HepG2 (cell line): ENCODE measurements around the gene PPME1. TPM values are rescaled to one million over a fixed set of nuclear protein-coding genes. Genes with fewer than 3 reads are reported as not detected.

Experiments used
- ATAC-seq: fragments of 200-7000 bp; cut with Tn5 transposase; 3 replicates; pipeline ENCODE4 v1.9.1; 2020; ENCODE audit warnings: mild to moderate bottlenecking, moderate library complexity
- BruUV-seq: library from RNA; stranded (reverse); fragments of 400-500 nt; replicated peaks from 2 replicates; lab custom pipeline; 2021; lab: Mats Ljungman, UMichigan
- CTCF ChIA-PET: fragments of 300-600 bp; formaldehyde crosslinking; extraction: SDS; loops from one replicate; lab custom pipeline; 2021; ENCODE audit warnings: low total read pairs, inconsistent platforms, low intra/inter-chr PET ratio; lab: Yijun Ruan, JAX
- POLR2A ChIA-PET: fragments of 350-600 bp; sonication (Branson Sonifier 250); formaldehyde crosslinking; loops from one replicate; lab custom pipeline; 2020; ENCODE audit warnings: antibody characterized with exemption, inconsistent platforms; lab: Yijun Ruan, JAX
- DNase-seq: peaks from one replicate; pipeline ENCODE4 v3.0.0-alpha.2; 2015; ENCODE audit warnings: low spot score
- FAIRE-seq: peaks from 3 replicates; lab custom pipeline; 2011; peaks lifted over from hg19 to GRCh38; lab: Jason Lieb, UNC
- H2AFZ ChIP-seq: one replicate; pipeline ENCODE4 v1.6.1; 2011; ENCODE audit warnings: low read length, inconsistent platforms
- H3K27ac ChIP-seq: fragments of 300-600 bp; 3 replicates; pipeline ENCODE4 v1.8.0; 2011; ENCODE audit warnings: mixed run types, mild to moderate bottlenecking, mixed read lengths, low read length, inconsistent platforms; ENCODE audit not compliant: insufficient read depth; ENCODE audit errors: extremely low read length
- H3K27me3 ChIP-seq, 2 experiments: fragments of 200-600 bp in 1 of 2; 2 replicates in 1 of 2; 3 replicates in 1 of 2; pipeline versions ENCODE4 v1.6.0 to v1.8.0; 2011; ENCODE audit warnings: low read length in 2 of 2, mild to moderate bottlenecking in 2 of 2, moderate library complexity in 2 of 2, inconsistent platforms in 1 of 2; ENCODE audit not compliant: insufficient read depth in 2 of 2, control insufficient read depth in 1 of 2
- H3K36me3 ChIP-seq, 2 experiments: fragments of 200-600 bp in 1 of 2; replicated peaks in 1 of 2; 2 replicates in 1 of 2; 3 replicates in 1 of 2; pipeline versions ENCODE4 v1.5.1 to v1.8.0; 2011; ENCODE audit warnings: low read length in 2 of 2, inconsistent platforms in 1 of 2; ENCODE audit not compliant: insufficient read depth in 2 of 2, control insufficient read depth in 1 of 2
- H3K4me1 ChIP-seq: 2 replicates; pipeline ENCODE4 v1.5.1; 2012; ENCODE audit warnings: low read length, inconsistent platforms; ENCODE audit not compliant: insufficient read depth
- H3K4me2 ChIP-seq: 2 replicates; pipeline ENCODE4 v1.6.0; 2011; ENCODE audit warnings: low read depth, low read length, inconsistent platforms
- H3K4me3 ChIP-seq, 3 experiments: fragments of 200-600 bp in 1 of 3; sonication (generic), shearing (Covaris generic) in 1 of 3; replicated peaks in 1 of 3; 2 replicates each; pipeline ENCODE4 v1.5.1; 2011 to 2016; ENCODE audit warnings: low read length in 3 of 3, inconsistent platforms in 2 of 3, low read depth in 2 of 3, mild to moderate bottlenecking in 2 of 3, control low read depth in 1 of 3, mixed read lengths in 1 of 3; ENCODE audit not compliant: insufficient read depth in 1 of 3
- H3K79me2 ChIP-seq: one replicate; pipeline ENCODE4 v1.6.1; 2011; ENCODE audit warnings: low read length, inconsistent platforms; ENCODE audit not compliant: insufficient read depth
- H3K9ac ChIP-seq: 2 replicates; pipeline ENCODE4 v1.6.0; 2011; ENCODE audit warnings: mild to moderate bottlenecking, low read depth, low read length, inconsistent platforms; ENCODE audit not compliant: insufficient read depth
- H3K9me3 ChIP-seq: 2 replicates; pipeline ENCODE4 v1.5.1; 2012; ENCODE audit warnings: mild to moderate bottlenecking, low read length
- H4K20me1 ChIP-seq: 2 replicates; pipeline ENCODE4 v1.6.0; 2011; ENCODE audit warnings: inconsistent platforms, mild to moderate bottlenecking, low read length, moderate library complexity; ENCODE audit not compliant: insufficient read depth
- MAF1 ChIP-seq: sonication (generic); formaldehyde crosslinking; IDR thresholded peaks from 2 replicates; pipeline ENCODE4 v1.5.0; 2020; ENCODE audit warnings: missing genetic modification reagents, borderline replicate concordance
- ZBTB38 ChIP-seq: sonication (generic); formaldehyde crosslinking; IDR thresholded peaks from 2 replicates; pipeline ENCODE4 v1.5.1; 2020; ENCODE audit warnings: mild to moderate bottlenecking, missing genetic modification reagents
- ZNF142 ChIP-seq: sonication (generic); formaldehyde crosslinking; IDR thresholded peaks from 2 replicates; pipeline ENCODE4 v1.4.0; 2020; ENCODE audit warnings: missing genetic modification reagents
- ZNF558 ChIP-seq: sonication (generic); formaldehyde crosslinking; IDR thresholded peaks from 2 replicates; pipeline ENCODE4 v1.9.0; 2022; ENCODE audit warnings: mild to moderate bottlenecking, missing genetic modification reagents, borderline replicate concordance
- ZSCAN20 ChIP-seq: sonication (generic); formaldehyde crosslinking; IDR thresholded peaks from 2 replicates; pipeline ENCODE4 v1.4.0; 2020; ENCODE audit warnings: missing genetic modification reagents, mild to moderate bottlenecking, borderline replicate concordance
- WGBS: methylation state at CpG from one replicate; pipeline ENCODE4 v1.1.6; 2017; ENCODE audit warnings: low lambda C conversion rate; 5-methylcytosine and 5-hydroxymethylcytosine counted together
- in situ Hi-C: cut with HindIII; loops from 2 replicates; pipeline ENCODE4 v1.10.0; 2017; ENCODE audit warnings: low pct_unique_long_range_greater_than_20kb; ENCODE audit not compliant: extremely low pct_ligation_motif_present
- intact Hi-C: fragments of 100-400 bp; cut with micrococcal nuclease; formaldehyde crosslinking; loops from one replicate; pipeline ENCODE4 v1.10.0; 2022; ENCODE audit not compliant: unreplicated experiment
- polyA plus RNA-seq, 8 experiments: library from polyadenylated mRNA; depleted of rRNA in 3 of 8; stranded (reverse) in 7 of 8; unstranded in 1 of 8; fragments of >200 nt; fragmentation: Illumina TruSeq in 4 of 8; extraction: Trizol in 4 of 8; gene quantifications; 2 replicates each; pipeline versions ENCODE4 v1.2.1 to v1.2.3, GENCODE V29; 2011 to 2016; ENCODE audit warnings: low read depth in 4 of 8, missing spikeins in 1 of 8, mixed read lengths in 1 of 8; ENCODE audit not compliant: insufficient read depth in 1 of 8
- total RNA-seq, 5 experiments: library from RNA; depleted of rRNA; stranded (reverse); fragments of >200 nt; fragmentation: Illumina TruSeq; extraction: Trizol; gene quantifications; 2 replicates each; pipeline ENCODE4 v1.2.3, GENCODE V29; 2016; ENCODE audit warnings: low read depth in 1 of 5

Gene PPME1
- total and polyA plus RNA-seq, 2 of the 13 experiments (the other 11 are each of a cell fraction or from before 2014, with no cell fraction given) = 31.3 to 56.0 TPM

GRCh38 chr11:74272276-74272675 lies 101.2 kb downstream of the PPME1 start (continued):
- TF ChIP-seq ZBTB38 (CRISPR knock-in tag) (no peak), MAF1 (CRISPR knock-in tag) (no peak), ZSCAN20 (CRISPR knock-in tag) (no peak), ZNF142 (no peak)

GRCh38 chr11:74276581-74276980 lies 105.5 kb downstream of the PPME1 start:
- Histone ChIP-seq H3K27me3 (0 out of 5 replicates have a peak, but pooled peaks cover 0 to 8% of the 10 kb centered on the region in 2 experiments), H3K4me3 (no peak overlapping the region), H3K4me1 (no peaks in the 10 kb centered on the region), H3K9ac (no peak overlapping the region), H3K36me3 (no peaks in the 10 kb centered on the region), H3K4me2 (no peak overlapping the region), H3K79me2 (no peaks in the 10 kb centered on the region), H3K9me3 (no peaks in the 10 kb centered on the region), H2AFZ (no peak overlapping the region), H3K27ac (no peak overlapping the region), H4K20me1 (no peaks in the 10 kb centered on the region)
- ATAC-seq (no peak), FAIRE-seq (no peak), DNase-seq (no peak)
- intact Hi-C loops (no loop called here), in situ Hi-C loops (no loop called here)
- WGBS = 29% methylated on average over 2 of the region's 2 CpGs
- ChIA-PET POLR2A (no interaction called here), CTCF (no interaction called here)
- no TSS peak for BruUV-seq
- TF ChIP-seq ZNF558 (CRISPR knock-in tag) = no peak
